Tibial nerve (tissue), 4 donors: ENCODE results near the gene GCA. TPM values are rescaled to one million over a fixed set of nuclear protein-coding genes. Genes with fewer than 3 reads are reported as not detected.

Experiments
- DNase-seq, 2 donors: peaks; one replicate each; pipeline ENCODE4 v3.0.0-alpha.2; 2019; ENCODE audit warnings: low spot score in 2 of 2
- H3K27ac ChIP-seq, 4 donors: fragments of 200-600 bp; sonication (generic) in 3 of 4; one replicate each; pipeline ENCODE4 v1.5.1; 2017 to 2019; ENCODE audit warnings: mild to moderate bottlenecking in 1 of 4
- H3K27me3 ChIP-seq, 2 donors: fragments of 200-600 bp; sonication (generic) in 1 of 2; one replicate each; pipeline versions ENCODE4 v1.5.1 to v1.6.0; 2017 to 2019
- H3K36me3 ChIP-seq, 3 donors: fragments of 200-600 bp; sonication (generic); one replicate each; pipeline ENCODE4 v1.5.1; 2018 to 2019
- H3K4me1 ChIP-seq, 4 donors: fragments of 200-600 bp; sonication (generic) in 3 of 4; one replicate each; pipeline ENCODE4 v1.5.1; 2017 to 2019
- H3K4me3 ChIP-seq, 4 donors: fragments of 200-600 bp; sonication (generic) in 3 of 4; one replicate each; pipeline ENCODE4 v1.5.1; 2017 to 2019; ENCODE audit warnings: mild to moderate bottlenecking in 1 of 4, moderate library complexity in 1 of 4
- H3K9me3 ChIP-seq, 4 donors: fragments of 200-600 bp; sonication (generic) in 3 of 4; one replicate each; pipeline ENCODE4 v1.5.1; 2017 to 2019
- CTCF ChIP-seq, 5 experiments: fragments of 200-600 bp in 3 of 5; fragments of 450-650 bp in 2 of 5; sonication (generic) in 3 of 5; IDR thresholded peaks; one replicate each; pipeline ENCODE4 v1.5.1; 2016 to 2019; ENCODE audit warnings: antibody characterized with exemption in 5 of 5, mild to moderate bottlenecking in 3 of 5, moderate library complexity in 2 of 5
- EP300 ChIP-seq, 2 donors: sonication (generic); formaldehyde crosslinking; IDR thresholded peaks; one replicate each; pipeline ENCODE4 v1.6.1; 2017; ENCODE audit warnings: antibody characterized with exemption in 2 of 2, mild to moderate bottlenecking in 1 of 2
- POLR2A ChIP-seq, 2 donors: fragments of 450-650 bp; IDR thresholded peaks; one replicate each; pipeline ENCODE4 v1.6.1; 2017; ENCODE audit warnings: antibody characterized with exemption in 2 of 2, mild to moderate bottlenecking in 2 of 2, moderate library complexity in 2 of 2
- WGBS, 2 donors: methylation state at CpG; one replicate each; pipeline ENCODE4 v1.1.5; 2018; 5-methylcytosine and 5-hydroxymethylcytosine counted together
- total RNA-seq, 4 donors: library from RNA; depleted of rRNA; stranded (reverse); fragments of >200 nt; gene quantifications; one replicate each; pipeline ENCODE4 v1.1.0, GENCODE V29; 2016

GCA gene
- total RNA-seq, 4 donors from 2014 or later = 13.5 to 32.2 (median 21.1) TPM

DNA sequence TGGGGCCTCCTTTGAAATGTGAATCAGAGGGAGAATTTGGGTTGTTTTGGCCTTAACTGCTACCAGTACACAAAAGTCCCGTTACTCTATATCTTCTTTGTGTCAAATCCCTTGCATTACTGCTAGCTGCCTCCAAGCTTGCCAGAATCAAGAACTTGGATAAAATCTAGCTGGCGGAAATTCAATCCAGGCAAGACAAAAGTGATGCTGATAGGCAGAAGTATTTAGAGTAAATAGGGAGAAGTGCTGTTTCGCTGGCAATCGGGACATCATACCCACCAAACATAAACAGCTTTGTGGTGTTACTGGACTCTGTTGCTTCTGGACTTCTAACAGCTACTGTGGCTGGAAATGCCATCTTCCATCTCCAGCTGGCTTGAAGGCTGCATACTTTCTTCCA, 28.0 kb upstream of the GCA start:
- no peaks in the 10 kb centered on the region for H3K36me3 ChIP-seq
- peaks cover 0 to 42% (median 16%) of the 10 kb centered on the region in 4 donors for H3K4me1 ChIP-seq
- no peak for DNase-seq
- TF ChIP-seq CTCF (IDR thresholded peaks at IDR 0.05) = no peak
- no peak for TF ChIP-seq EP300 (IDR thresholded peaks at IDR 0.05)
- TF ChIP-seq POLR2A (IDR thresholded peaks at IDR 0.05) = no peak
- peak overlapping the region in 3 of 4 donors; percentile 29 to 97 (median 89) for H3K27ac ChIP-seq
- H3K4me3 ChIP-seq = peak overlapping the region in 2 of 4 donors; percentile 6 to 91
- H3K9me3 ChIP-seq = no peaks in the 10 kb centered on the region
- 46 to 49% methylated on average over 4 of the region's 4 CpGs for WGBS, 2 donors
- no peaks in the 10 kb centered on the region for H3K27me3 ChIP-seq

DNA sequence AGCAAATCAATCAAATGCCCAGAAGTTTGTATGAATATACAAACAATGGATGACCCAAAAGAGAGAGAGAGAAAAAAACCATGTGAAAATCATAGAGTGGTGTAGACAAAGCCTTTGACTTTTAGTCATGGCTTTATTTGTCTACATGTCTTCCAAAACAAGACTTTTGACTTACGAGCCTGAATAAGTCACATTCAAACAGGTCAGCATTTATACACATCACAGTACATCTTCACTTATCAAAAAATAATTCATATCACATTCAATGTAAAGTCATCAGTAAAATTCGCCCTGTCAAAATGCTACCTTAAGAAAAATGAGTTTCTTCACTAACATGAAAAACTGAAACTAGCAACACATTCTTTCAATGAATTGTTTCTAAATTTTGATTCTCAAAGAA, 27.3 kb upstream of the GCA start:
- 59 to 69% methylated on average over 2 of the region's 2 CpGs for WGBS, 2 donors
- no peaks in the 10 kb centered on the region for H3K27me3 ChIP-seq

DNA sequence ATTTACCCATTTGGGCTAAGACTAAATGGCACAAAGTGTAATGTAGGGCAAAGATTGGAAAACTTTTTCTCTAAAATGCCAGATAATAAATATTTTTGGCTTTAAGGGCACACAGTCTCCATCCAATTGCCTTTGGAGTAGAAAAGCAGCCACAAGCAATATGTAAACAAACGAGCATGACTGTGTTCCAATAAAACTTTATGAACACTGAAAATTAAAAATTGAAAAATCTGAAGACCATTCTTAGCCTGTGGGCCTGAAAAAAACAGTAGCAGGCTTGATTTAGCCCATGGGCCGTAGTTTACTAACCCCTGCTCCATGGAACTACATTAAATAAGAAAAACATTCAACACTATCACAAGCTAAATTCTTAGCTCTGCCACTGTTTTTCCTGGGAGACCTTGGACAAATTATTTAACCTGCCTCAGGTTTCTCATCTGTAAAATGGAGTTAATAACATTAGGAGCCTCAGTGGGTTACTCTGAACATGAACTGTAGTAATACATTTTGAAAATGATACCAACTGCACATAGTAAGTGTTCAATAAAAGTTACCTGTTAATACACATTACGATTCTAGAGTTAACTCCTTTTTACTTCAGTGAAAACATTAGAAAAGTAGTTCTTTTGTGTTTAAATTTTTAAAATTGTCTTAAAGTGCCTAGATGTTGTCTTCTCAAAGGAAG, 26.7 kb upstream of the GCA start:
- Histone ChIP-seq H3K9me3 (no peaks in the 10 kb centered on the region), H3K4me3 (peak overlapping the region; percentile 58 to 91 (median 71)), H3K36me3 (no peaks in the 10 kb centered on the region), H3K27ac (peak overlapping the region; percentile 88 to 97 (median 89)), H3K4me1 (peaks cover 0 to 48% (median 17%) of the 10 kb centered on the region in 4 donors), H3K27me3 (no peaks in the 10 kb centered on the region)
- WGBS, 2 donors = 78 to 80% methylated on average over 3 of the region's 3 CpGs
- no peak for TF ChIP-seq EP300 (IDR thresholded peaks at IDR 0.05)
- DNase-seq = no peak

More for the DNA sequence above, 27.3 kb upstream of the GCA start:
- DNase-seq = no peak
- H3K36me3 ChIP-seq = no peaks in the 10 kb centered on the region
- peak overlapping the region in 1 of 4 donors; percentile 91 for H3K4me3 ChIP-seq
- H3K27ac ChIP-seq = peak overlapping the region in 2 of 4 donors; percentile 89 to 97
- TF ChIP-seq POLR2A (IDR thresholded peaks at IDR 0.05) (no peak), EP300 (IDR thresholded peaks at IDR 0.05) (no peak), CTCF (IDR thresholded peaks at IDR 0.05) (no peak)
- no peaks in the 10 kb centered on the region for H3K9me3 ChIP-seq
- H3K4me1 ChIP-seq = peaks cover 0 to 48% (median 17%) of the 10 kb centered on the region in 4 donors

GRCh38 chr2:162317861-162318327, 26.0 kb upstream of the GCA start:
- 18 to 27% methylated on average over 13 to 16 of the region's 16 CpGs for WGBS, 2 donors
- no peak for DNase-seq
- H3K9me3 ChIP-seq = no peaks in the 10 kb centered on the region
- H3K27me3 ChIP-seq = no peaks in the 10 kb centered on the region
- H3K27ac ChIP-seq = peak overlapping the region; percentile 88 to 97 (median 89)
- no peaks in the 10 kb centered on the region for H3K36me3 ChIP-seq
- TF ChIP-seq CTCF (IDR thresholded peaks at IDR 0.05) (no peak), POLR2A (IDR thresholded peaks at IDR 0.05) (no peak), EP300 (IDR thresholded peaks at IDR 0.05) (no peak)
- H3K4me3 ChIP-seq = peak overlapping the region; percentile 58 to 91 (median 71)
- H3K4me1 ChIP-seq = peaks cover 0 to 48% (median 17%) of the 10 kb centered on the region in 4 donors

DNA sequence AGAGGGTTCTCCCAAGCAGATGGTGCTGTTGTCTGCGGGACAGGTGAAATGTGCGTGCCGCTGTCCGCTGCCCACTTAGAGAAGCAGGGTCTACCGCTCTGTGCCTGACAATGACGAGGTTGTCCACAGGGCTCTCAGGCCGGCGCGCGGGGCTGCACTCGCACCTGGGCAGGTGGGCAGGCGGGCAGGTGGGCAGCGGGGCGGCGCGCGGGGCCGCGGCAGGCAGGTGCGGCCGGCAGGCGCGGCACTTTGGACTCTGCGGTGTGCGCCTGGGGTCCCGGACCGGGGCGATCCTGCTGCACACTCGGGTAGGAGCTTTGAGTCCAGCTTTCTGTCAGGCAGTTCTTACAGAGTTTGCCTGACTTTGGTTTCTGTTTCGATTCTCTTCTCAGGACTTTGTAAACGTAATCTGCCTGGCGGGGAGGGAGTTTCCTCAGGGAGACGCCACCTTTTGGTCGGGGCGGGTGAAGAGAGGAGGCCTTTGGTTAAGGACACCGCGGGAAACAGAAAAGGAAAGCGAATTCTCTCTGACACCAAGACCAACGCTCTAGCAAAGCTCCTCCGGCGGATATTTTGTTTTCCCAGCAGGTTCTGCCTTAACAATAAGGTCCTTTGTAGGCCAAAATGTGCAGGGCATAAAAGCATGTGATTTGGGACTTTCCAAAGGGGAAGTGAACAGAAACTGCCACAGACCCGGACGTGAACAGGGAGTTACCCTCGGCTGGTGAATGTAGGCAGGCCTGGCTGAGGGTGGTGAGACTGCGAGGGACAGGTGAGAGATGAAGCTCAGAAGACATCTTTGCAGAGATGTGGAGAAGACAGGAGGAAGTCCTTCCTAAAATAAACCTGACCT, 25.4 kb upstream of the GCA start, which contains the start of gene IFIH1:
Gene IFIH1 (minus strand): TSS at position 357 of the 853 bp plus-strand sequence. CDS start 377 bp downstream, outside the sequence.
- 1 to 4% methylated on average over 28 to 38 of the region's 45 CpGs for WGBS, 2 donors
- H3K27ac ChIP-seq = peak within 1 kb of the TSS; percentile 88 to 97 (median 89)
- no peaks in the 10 kb centered on the region for H3K27me3 ChIP-seq
- DNase-seq = peak; percentile 71
- TF ChIP-seq EP300 (IDR thresholded peaks at IDR 0.05) (peak; percentile 68 to 81), POLR2A (IDR thresholded peaks at IDR 0.05) (peak in 1 of 2 donors; percentile 57), CTCF (IDR thresholded peaks at IDR 0.05) (peak in 2 of 5 experiments; percentile 35)
- H3K4me3 ChIP-seq = peak within 1 kb of the TSS; percentile 58 to 91 (median 71)
- H3K9me3 ChIP-seq = no peaks in the 10 kb centered on the region
- H3K4me1 ChIP-seq = peaks cover 0 to 48% (median 17%) of the 10 kb centered on the region in 4 donors
- H3K36me3 ChIP-seq = no peaks in the 10 kb centered on the region
